HG03460 (cell line): ENCODE results near the gene CDC45.
A peak's percentile ranks its signal among the peaks of the same experiment; 100 is the strongest.
"Not testable (repeated sequence)": the region's sequence is repeated elsewhere in the genome, so short reads cannot be mapped to it uniquely, and the experiment has no call there.

ENCODE experiments used
- ATAC-seq: cut with Tn5 transposase; IDR thresholded peaks from one replicate; pipeline ENCODE4 v1.9.1; 2021; ENCODE audit not compliant: unreplicated experiment

CDC45 gene

GRCh38 chr22:19479355-19480172 lies at the start of gene CDC45:
CDC45 (plus strand) TSS chr22:19479920; CDS start chr22:19479969, 49 bp downstream.
- ATAC-seq = peak; percentile 82

GRCh38 chr22:19429950-19430889 lies 49.5 kb upstream of the CDC45 start:
- no peak for ATAC-seq

GRCh38 chr22:19430890-19431541 lies 48.7 kb upstream of the CDC45 start:
- ATAC-seq = no peak

- peak; percentile 38 for ATAC-seq
Observed at GRCh38 chr22:19431649-19432132, 48.0 kb upstream of the CDC45 start, which contains the start of gene HIRA. HIRA (minus strand) TSS chr22:19431733; CDS start chr22:19431476, 257 bp downstream.

- ATAC-seq = peak; percentile 68
Observed at GRCh38 chr22:19432133-19432851, 47.4 kb upstream of the CDC45 start, which contains the start of gene MRPL40. MRPL40 (plus strand) TSS chr22:19432545; CDS start chr22:19432555, 10 bp downstream.

- ATAC-seq = no peak
Observed at GRCh38 chr22:19434401-19434800, 45.3 kb upstream of the CDC45 start.

- no peak for ATAC-seq
Observed at GRCh38 chr22:19434829-19435580, 44.7 kb upstream of the CDC45 start.

GRCh38 chr22:19436444-19437161 lies 43.1 kb upstream of the CDC45 start:
- ATAC-seq = not testable (repeated sequence)

- no peak for ATAC-seq
Observed at GRCh38 chr22:19438298-19438697, 41.4 kb upstream of the CDC45 start.

GRCh38 chr22:19440411-19441195 lies 39.1 kb upstream of the CDC45 start:
- no peak for ATAC-seq

GRCh38 chr22:19442166-19442565 lies 37.6 kb upstream of the CDC45 start:
- no peak for ATAC-seq

GRCh38 chr22:19443544-19444211 lies 36.0 kb upstream of the CDC45 start:
- no peak for ATAC-seq

GRCh38 chr22:19445279-19445982 lies 34.3 kb upstream of the CDC45 start:
- ATAC-seq = not testable (repeated sequence)

- ATAC-seq = peak; percentile 6
Observed at GRCh38 chr22:19446603-19447329, 33.0 kb upstream of the CDC45 start.

GRCh38 chr22:19447330-19448075 lies 32.2 kb upstream of the CDC45 start, which contains the start of gene C22orf39:
C22orf39 (minus strand) TSS chr22:19447711; CDS start chr22:19447688, 23 bp downstream.
- peak; percentile 74 for ATAC-seq
